Stomach (tissue), 4 donors: ENCODE data around the gene IMPG1.

ENCODE experiments used
- CTCF ChIP-seq, 7 experiments: fragments of 450-650 bp in 4 of 7; fragments of 200-600 bp in 3 of 7; sonication (generic) in 3 of 7; IDR thresholded peaks; one replicate each; pipeline ENCODE4 v1.5.1; 2016 to 2019; ENCODE audit warnings: antibody characterized with exemption in 7 of 7, control low read depth in 2 of 7, mild to moderate bottlenecking in 1 of 7
- EP300 ChIP-seq: sonication (generic); formaldehyde crosslinking; IDR thresholded peaks from one replicate; pipeline ENCODE4 v1.6.1; 2017; ENCODE audit warnings: antibody characterized with exemption
- POLR2A ChIP-seq, 4 donors: fragments of 450-650 bp; IDR thresholded peaks; one replicate each; pipeline ENCODE4 v1.6.1; 2016; ENCODE audit warnings: antibody characterized with exemption in 4 of 4, control low read depth in 2 of 4, mild to moderate bottlenecking in 1 of 4, moderate library complexity in 1 of 4
- POLR2AphosphoS5 ChIP-seq, 3 donors: sonication (generic); formaldehyde crosslinking; IDR thresholded peaks; one replicate each; pipeline ENCODE4 v1.6.1; 2016; ENCODE audit warnings: antibody characterized with exemption in 3 of 3

GRCh38 chr6:75975904-75976303, 96.6 kb downstream of the IMPG1 start:
- TF ChIP-seq CTCF (IDR thresholded peaks at IDR 0.05) (no peak), POLR2A (IDR thresholded peaks at IDR 0.05) (no peak), EP300 (no peak), POLR2AphosphoS5 (IDR thresholded peaks at IDR 0.05) (no peak)
